ENCODE data around the gene IQSEC3. TPM values are rescaled to one million over a fixed set of nuclear protein-coding genes. Genes with fewer than 3 reads are reported as not detected.

The IQSEC3 gene
- total RNA-seq, 4 donors from 2014 or later: 0.02 to 0.36 (median 0.07) TPM

DNA sequence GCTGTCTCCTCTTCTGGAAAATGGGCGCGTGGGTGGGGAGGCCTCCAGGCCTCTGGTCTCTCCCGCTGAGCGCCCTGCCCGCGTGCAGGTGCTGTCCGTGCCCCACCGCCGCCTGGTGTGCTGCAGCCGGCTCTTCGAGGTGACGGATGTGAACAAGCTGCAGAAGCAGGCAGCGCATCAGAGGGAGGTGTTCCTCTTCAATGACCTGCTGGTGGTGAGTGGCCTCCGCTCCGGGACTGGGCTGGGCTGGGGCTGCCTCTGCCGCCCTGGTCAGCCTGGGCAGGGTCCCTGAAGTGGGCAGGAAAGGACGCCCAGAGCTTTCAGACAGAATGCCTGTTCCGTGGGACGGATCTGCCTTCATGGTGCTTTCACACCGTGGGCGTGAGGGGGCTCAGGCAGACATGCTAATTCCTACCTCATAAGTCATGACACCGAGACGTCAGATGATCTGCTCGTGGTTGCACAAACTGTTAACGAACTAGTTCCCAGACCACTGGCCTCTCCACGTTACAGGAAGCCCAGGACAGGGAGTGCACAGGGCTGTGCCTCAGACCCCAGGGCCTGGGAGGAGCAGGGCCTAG is 96.9 kb downstream of the IQSEC3 start:
- peaks cover 0 to 6% (median 6%) of the 10 kb centered on the region in 3 donors for H3K27me3 ChIP-seq
- no peak for TF ChIP-seq POLR2A (IDR thresholded peaks at IDR 0.05)
- TF ChIP-seq, protein P1, sequence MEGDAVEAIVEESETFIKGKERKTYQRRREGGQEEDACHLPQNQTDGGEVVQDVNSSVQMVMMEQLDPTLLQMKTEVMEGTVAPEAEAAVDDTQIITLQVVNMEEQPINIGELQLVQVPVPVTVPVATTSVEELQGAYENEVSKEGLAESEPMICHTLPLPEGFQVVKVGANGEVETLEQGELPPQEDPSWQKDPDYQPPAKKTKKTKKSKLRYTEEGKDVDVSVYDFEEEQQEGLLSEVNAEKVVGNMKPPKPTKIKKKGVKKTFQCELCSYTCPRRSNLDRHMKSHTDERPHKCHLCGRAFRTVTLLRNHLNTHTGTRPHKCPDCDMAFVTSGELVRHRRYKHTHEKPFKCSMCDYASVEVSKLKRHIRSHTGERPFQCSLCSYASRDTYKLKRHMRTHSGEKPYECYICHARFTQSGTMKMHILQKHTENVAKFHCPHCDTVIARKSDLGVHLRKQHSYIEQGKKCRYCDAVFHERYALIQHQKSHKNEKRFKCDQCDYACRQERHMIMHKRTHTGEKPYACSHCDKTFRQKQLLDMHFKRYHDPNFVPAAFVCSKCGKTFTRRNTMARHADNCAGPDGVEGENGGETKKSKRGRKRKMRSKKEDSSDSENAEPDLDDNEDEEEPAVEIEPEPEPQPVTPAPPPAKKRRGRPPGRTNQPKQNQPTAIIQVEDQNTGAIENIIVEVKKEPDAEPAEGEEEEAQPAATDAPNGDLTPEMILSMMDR (IDR thresholded peaks at IDR 0.05 in 4 of 5, conservative IDR thresholded peaks at IDR 0.05 in 1 of 5): no peak
- intact Hi-C loops (cut with DNase I; ENCODE audit: low total_unique reads): no loop called here
- no peaks in the 10 kb centered on the region for H3K9me3 ChIP-seq
- no peaks in the 10 kb centered on the region for H3K4me1 ChIP-seq
- no peak for ATAC-seq
- H3K36me3 ChIP-seq: no peaks in the 10 kb centered on the region
- H3K4me3 ChIP-seq: no peak overlapping the region
- no peak for DNase-seq
- in situ Hi-C loops (cut with MboI; ENCODE audit: low sequenced_read_pairs in 4 of 4): no loop called here
- H3K27ac ChIP-seq: no peak overlapping the region

DNA sequence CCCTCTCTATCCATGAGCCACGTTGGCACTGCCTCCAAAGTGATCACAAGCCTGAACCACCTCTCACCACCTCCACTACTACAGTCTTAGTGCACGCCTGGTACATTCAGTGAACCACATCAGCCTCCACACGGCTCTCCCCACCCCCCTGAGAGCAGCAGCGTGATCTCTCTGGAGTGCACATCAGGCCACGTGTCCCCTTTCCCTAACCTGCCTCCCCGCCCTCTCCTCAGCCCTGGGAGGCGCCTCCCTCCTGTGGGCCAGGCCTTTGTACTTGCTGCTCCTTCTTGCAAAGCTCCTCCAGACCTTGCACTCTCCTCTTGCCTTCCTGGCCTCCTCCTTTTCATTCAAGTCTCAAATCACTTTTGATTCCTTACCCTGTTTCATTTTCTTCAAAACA is 97.6 kb downstream of the IQSEC3 start:
- Histone ChIP-seq H3K27me3 (peaks cover 0 to 6% (median 6%) of the 10 kb centered on the region in 3 donors), H3K9me3 (no peaks in the 10 kb centered on the region), H3K36me3 (no peaks in the 10 kb centered on the region), H3K4me3 (no peak overlapping the region), H3K4me1 (no peaks in the 10 kb centered on the region), H3K27ac (no peak overlapping the region)
- in situ Hi-C loops (cut with MboI; ENCODE audit: low sequenced_read_pairs in 4 of 4) (no loop called here), intact Hi-C loops (cut with DNase I; ENCODE audit: low total_unique reads) (no loop called here)
- TF ChIP-seq, protein P1 (IDR thresholded peaks at IDR 0.05 in 4 of 5, conservative IDR thresholded peaks at IDR 0.05 in 1 of 5): no peak
- no peak for TF ChIP-seq POLR2A (IDR thresholded peaks at IDR 0.05)
- ATAC-seq: no peak
- DNase-seq: no peak

DNA sequence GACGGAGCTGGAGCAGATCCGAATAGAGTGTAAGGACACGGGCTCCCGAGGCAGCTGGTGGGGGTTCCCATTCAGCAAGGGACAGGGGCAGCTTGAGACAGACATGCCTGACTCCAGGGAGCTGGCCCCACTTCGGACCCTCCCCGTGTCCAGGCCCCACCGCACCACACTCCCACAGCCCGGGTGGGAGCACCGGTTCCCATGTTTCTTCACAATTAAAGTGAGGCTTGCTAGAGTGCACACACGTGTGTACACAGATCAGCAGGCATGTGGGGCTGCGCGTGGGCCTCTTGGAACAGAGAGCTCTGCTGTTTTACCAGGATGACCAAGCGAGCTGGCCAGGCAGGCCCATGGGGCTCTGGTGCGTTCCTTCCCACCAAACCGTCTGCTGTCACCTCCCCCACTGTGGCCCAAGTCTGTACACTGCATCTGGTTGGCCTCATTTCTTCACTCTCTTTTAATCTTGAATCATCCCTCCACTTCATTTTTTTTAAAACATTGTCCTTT is 99.3 kb downstream of the IQSEC3 start:
- Histone ChIP-seq H3K9me3 (no peaks in the 10 kb centered on the region), H3K27ac (no peak overlapping the region), H3K27me3 (peaks cover 0 to 6% (median 6%) of the 10 kb centered on the region in 3 donors), H3K4me3 (no peak overlapping the region), H3K36me3 (no peaks in the 10 kb centered on the region), H3K4me1 (no peaks in the 10 kb centered on the region)
- in situ Hi-C loops (cut with MboI; ENCODE audit: low sequenced_read_pairs in 4 of 4): no loop called here
- intact Hi-C loops (cut with DNase I; ENCODE audit: low total_unique reads): no loop called here
- DNase-seq (no peak), ATAC-seq (no peak)
- TF ChIP-seq POLR2A (IDR thresholded peaks at IDR 0.05): no peak
- TF ChIP-seq, protein P1 (IDR thresholded peaks at IDR 0.05 in 4 of 5, conservative IDR thresholded peaks at IDR 0.05 in 1 of 5): no peak

DNA sequence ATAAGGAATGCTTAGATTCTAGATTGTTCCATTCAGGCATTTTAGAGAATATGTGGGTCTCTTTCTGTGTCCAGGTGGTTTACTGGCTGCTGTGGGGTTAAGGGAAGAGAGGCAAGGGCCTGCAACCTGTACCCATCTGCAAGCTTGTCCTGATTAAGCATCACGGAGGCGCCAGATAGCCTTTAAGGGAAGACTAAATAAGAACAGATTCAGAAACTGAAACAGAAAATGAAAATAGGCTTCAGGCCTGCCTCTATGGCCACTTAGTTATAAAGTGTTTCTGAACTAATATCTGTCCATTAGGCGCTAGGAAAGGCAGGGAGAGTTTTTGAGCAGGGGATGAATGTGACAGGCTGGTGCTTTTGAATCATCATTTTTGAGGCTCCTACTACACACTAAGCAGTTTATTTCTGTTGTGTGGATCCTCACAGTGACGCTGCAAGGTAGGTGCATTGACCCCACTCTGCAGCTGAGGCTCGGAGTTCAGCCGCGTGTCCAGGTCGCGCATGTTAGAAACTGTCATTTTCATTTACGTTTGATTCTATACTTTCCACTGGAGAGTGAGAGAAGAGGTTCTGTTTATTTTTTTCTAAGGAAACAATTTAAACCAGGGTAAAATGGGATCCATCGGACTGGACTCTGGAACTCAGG is 100.0 kb downstream of the IQSEC3 start:
- no peaks in the 10 kb centered on the region for H3K36me3 ChIP-seq
- TF ChIP-seq, protein P1 (IDR thresholded peaks at IDR 0.05 in 4 of 5, conservative IDR thresholded peaks at IDR 0.05 in 1 of 5): no peak
- TF ChIP-seq POLR2A (IDR thresholded peaks at IDR 0.05): no peak
- H3K4me3 ChIP-seq: no peak overlapping the region
- H3K27ac ChIP-seq: peak overlapping the region in 2 of 4 donors; percentile 27 to 36
- no peaks in the 10 kb centered on the region for H3K9me3 ChIP-seq
- no peak for ATAC-seq
- no peaks in the 10 kb centered on the region for H3K4me1 ChIP-seq
- DNase-seq: no peak
- intact Hi-C loops (cut with DNase I; ENCODE audit: low total_unique reads) (no loop called here), in situ Hi-C loops (cut with MboI; ENCODE audit: low sequenced_read_pairs in 4 of 4) (no loop called here)
- peaks cover 0 to 6% (median 6%) of the 10 kb centered on the region in 3 donors for H3K27me3 ChIP-seq
